ENCODE data around the gene HADHB. TPM values are rescaled to one million over a fixed set of nuclear protein-coding genes. Genes with fewer than 3 reads are reported as not detected.

The HADHB gene
- total RNA-seq, 1 donor from 2014 or later, result 66.5 TPM

DNA sequence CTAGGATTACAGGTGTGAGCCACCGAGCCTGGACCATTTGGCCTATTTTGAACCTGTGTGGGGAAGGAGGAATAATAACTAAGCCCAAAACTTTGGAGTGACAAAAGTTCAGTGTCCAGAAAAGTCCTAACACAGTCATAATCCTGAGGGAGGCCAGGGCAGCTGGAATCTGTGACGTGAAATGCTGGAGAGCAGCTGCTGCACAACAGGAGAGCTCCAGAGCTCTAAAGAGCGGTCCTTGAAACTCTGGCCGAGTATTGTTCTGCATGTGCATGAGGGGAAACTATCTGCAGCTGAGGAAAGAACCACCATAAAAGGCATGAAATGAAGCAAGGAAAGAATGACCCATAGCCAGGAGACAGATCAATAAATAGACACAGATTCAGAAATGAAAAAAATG lies 28.2 kb upstream of the HADHB start:
- Mint-ChIP-seq H3K27ac (ENCODE audit: unreplicated experiment) (no peak overlapping the region), H3K4me1 (no peaks in the 10 kb centered on the region), H3K36me3 (ENCODE audit: low read depth) (peaks cover 30% of the 10 kb centered on the region), H3K9me3 (peaks cover 4% of the 10 kb centered on the region), H3K4me3 (no peak overlapping the region), H3K27me3 (ENCODE audit: low read depth) (no peaks in the 10 kb centered on the region)
- DNase-seq (ENCODE audit: low read depth, low spot score), result no peak
- TF ChIP-seq, protein P1, sequence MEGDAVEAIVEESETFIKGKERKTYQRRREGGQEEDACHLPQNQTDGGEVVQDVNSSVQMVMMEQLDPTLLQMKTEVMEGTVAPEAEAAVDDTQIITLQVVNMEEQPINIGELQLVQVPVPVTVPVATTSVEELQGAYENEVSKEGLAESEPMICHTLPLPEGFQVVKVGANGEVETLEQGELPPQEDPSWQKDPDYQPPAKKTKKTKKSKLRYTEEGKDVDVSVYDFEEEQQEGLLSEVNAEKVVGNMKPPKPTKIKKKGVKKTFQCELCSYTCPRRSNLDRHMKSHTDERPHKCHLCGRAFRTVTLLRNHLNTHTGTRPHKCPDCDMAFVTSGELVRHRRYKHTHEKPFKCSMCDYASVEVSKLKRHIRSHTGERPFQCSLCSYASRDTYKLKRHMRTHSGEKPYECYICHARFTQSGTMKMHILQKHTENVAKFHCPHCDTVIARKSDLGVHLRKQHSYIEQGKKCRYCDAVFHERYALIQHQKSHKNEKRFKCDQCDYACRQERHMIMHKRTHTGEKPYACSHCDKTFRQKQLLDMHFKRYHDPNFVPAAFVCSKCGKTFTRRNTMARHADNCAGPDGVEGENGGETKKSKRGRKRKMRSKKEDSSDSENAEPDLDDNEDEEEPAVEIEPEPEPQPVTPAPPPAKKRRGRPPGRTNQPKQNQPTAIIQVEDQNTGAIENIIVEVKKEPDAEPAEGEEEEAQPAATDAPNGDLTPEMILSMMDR (conservative IDR thresholded peaks at IDR 0.05), result no peak

DNA sequence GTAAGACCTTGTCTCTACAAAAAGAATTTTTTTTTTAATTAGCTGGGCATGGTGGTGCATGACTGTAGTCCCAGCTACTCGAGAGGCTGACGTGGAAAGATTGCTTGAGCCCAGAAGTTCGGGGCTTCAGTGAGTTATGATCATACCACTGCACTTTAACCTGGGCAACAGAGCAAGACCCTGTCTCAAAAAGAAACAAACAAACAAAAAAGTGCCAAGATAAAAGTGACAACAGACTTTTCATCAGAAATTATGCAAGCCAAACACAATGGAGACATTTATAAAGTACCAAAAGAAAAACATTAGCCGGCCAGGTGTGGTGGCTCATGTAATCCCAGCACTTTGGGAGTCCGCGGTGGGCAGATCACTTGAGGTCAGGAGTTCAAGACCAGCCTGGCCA lies 27.0 kb upstream of the HADHB start:
- H3K4me3 Mint-ChIP-seq, result no peak overlapping the region
- DNase-seq (ENCODE audit: low read depth, low spot score), result no peak
- no peak overlapping the region for H3K27ac Mint-ChIP-seq (ENCODE audit: unreplicated experiment)
- peaks cover 30% of the 10 kb centered on the region for H3K36me3 Mint-ChIP-seq (ENCODE audit: low read depth)
- no peaks in the 10 kb centered on the region for H3K27me3 Mint-ChIP-seq (ENCODE audit: low read depth)
- no peaks in the 10 kb centered on the region for H3K4me1 Mint-ChIP-seq
- TF ChIP-seq, protein P1 (conservative IDR thresholded peaks at IDR 0.05), result no peak
- peaks cover 4% of the 10 kb centered on the region for H3K9me3 Mint-ChIP-seq

DNA sequence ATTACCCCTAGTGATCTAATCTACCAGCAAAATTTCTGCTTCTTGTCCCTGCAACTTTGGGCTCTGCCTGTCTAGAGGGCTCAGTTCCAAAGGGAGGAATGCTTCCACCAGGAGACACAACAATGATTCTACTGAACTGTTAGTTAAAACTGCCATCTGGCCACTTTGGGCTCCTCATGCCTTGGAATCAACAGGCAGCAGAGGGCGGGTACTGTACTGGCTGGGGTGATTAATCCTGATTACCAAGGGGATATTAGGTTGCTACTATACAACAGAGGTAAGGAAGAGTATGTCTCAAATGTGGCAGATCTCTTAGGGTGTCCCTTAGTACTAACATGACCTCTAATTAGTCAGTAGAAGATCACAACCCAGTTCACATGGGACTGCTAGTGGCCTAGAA lies 21.7 kb upstream of the HADHB start:
- Mint-ChIP-seq H3K36me3 (ENCODE audit: low read depth) (peaks cover 29% of the 10 kb centered on the region), H3K9me3 (peaks cover 6% of the 10 kb centered on the region)
- no peak for DNase-seq (ENCODE audit: low read depth, low spot score)

DNA sequence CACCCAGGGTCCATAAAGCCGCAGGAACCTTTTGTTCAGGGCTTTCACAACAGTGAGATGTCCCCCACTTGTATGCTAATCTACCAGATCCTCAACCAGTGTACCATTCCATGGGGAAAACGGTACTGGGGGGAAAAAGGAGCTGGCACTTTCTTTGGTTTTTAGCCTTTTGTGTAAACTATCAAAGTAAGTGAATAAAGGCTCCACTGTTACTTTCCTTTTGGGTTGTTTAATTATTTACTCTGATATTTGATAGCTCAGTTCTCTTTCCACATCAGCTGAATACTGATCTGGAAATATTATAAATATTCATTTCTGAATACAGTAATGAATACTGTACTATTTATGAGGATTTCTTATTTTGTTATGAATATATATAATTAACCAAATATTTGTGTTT lies 20.6 kb upstream of the HADHB start:
- H3K27me3 Mint-ChIP-seq (ENCODE audit: low read depth), result no peaks in the 10 kb centered on the region
- TF ChIP-seq, protein P1 (conservative IDR thresholded peaks at IDR 0.05), result no peak
- H3K4me1 Mint-ChIP-seq, result no peaks in the 10 kb centered on the region
- no peak for DNase-seq (ENCODE audit: low read depth, low spot score)
- H3K27ac Mint-ChIP-seq (ENCODE audit: unreplicated experiment), result no peak overlapping the region
- peaks cover 30% of the 10 kb centered on the region for H3K36me3 Mint-ChIP-seq (ENCODE audit: low read depth)
- peaks cover 6% of the 10 kb centered on the region for H3K9me3 Mint-ChIP-seq
- no peak overlapping the region for H3K4me3 Mint-ChIP-seq

More for the DNA sequence above, 21.7 kb upstream of the HADHB start:
- TF ChIP-seq, protein P1 (conservative IDR thresholded peaks at IDR 0.05), result no peak
- no peak overlapping the region for H3K27ac Mint-ChIP-seq (ENCODE audit: unreplicated experiment)
- H3K4me3 Mint-ChIP-seq, result no peak overlapping the region
- no peaks in the 10 kb centered on the region for H3K4me1 Mint-ChIP-seq
- H3K27me3 Mint-ChIP-seq (ENCODE audit: low read depth), result no peaks in the 10 kb centered on the region

DNA sequence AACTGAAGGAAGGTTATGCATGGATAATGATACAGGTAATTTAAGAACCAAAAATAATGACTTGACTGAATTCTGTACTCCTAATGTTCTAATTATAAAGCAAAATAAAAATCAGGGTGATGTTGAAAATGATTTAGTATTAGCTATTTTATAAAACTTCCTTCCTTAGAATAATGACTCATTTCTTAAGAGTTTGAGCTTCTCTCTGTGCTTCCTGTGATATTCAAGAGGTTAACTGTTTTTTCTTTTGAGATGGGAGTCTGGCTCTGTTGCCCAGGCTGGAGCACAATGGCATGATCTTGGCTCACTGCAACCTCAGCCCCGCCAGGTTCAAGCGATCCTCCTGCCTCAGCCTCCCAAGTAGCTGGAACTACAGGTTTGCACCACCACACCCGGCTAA lies 15.1 kb upstream of the HADHB start:
- DNase-seq (ENCODE audit: low read depth, low spot score), result no peak
- H3K27me3 Mint-ChIP-seq (ENCODE audit: low read depth), result no peaks in the 10 kb centered on the region
- no peaks in the 10 kb centered on the region for H3K4me1 Mint-ChIP-seq
- TF ChIP-seq, protein P1 (conservative IDR thresholded peaks at IDR 0.05), result no peak
- H3K4me3 Mint-ChIP-seq, result no peak overlapping the region
- H3K9me3 Mint-ChIP-seq, result peaks cover 6% of the 10 kb centered on the region
- H3K27ac Mint-ChIP-seq (ENCODE audit: unreplicated experiment), result no peak overlapping the region
- H3K36me3 Mint-ChIP-seq (ENCODE audit: low read depth), result peaks cover 33% of the 10 kb centered on the region

DNA sequence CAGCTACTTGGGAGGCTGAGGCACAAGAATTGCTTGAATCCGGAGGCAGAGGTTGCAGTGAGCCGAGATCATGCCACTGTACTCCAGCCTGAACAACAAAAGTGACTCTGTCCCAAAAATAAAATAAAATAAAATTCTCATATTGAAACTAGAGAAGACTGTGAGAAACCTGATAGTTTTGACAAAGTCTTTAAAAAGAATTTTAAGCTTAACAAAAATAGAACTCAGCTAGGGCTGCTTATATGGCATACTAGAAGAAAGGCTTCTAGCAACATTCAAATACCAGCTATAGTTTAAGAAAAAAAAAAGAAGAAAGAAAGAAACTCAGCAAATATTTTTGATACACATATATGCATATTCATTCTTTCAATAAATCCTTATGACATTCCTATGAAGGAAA lies 13.9 kb upstream of the HADHB start:
- Mint-ChIP-seq H3K36me3 (ENCODE audit: low read depth) (peaks cover 28% of the 10 kb centered on the region), H3K27ac (ENCODE audit: unreplicated experiment) (no peak overlapping the region)

More for the DNA sequence above, 13.9 kb upstream of the HADHB start:
- H3K9me3 Mint-ChIP-seq, result peaks cover 6% of the 10 kb centered on the region
- no peaks in the 10 kb centered on the region for H3K27me3 Mint-ChIP-seq (ENCODE audit: low read depth)
- TF ChIP-seq, protein P1 (conservative IDR thresholded peaks at IDR 0.05), result no peak
- no peak overlapping the region for H3K4me3 Mint-ChIP-seq
- no peaks in the 10 kb centered on the region for H3K4me1 Mint-ChIP-seq
- no peak for DNase-seq (ENCODE audit: low read depth, low spot score)
